ENCODE data around the gene PIAS1.
A peak's percentile ranks its signal among the peaks of the same experiment; 100 is the strongest.

Gene PIAS1

GRCh38 chr15:68183616-68184315 lies 129.7 kb downstream of the PIAS1 start:
- H3K4me3 ChIP-seq (ENCODE audit: low read depth, low read length): no peak overlapping the region
- no peak for DNase-seq (ENCODE audit: low read depth)
- TF ChIP-seq, protein P1, sequence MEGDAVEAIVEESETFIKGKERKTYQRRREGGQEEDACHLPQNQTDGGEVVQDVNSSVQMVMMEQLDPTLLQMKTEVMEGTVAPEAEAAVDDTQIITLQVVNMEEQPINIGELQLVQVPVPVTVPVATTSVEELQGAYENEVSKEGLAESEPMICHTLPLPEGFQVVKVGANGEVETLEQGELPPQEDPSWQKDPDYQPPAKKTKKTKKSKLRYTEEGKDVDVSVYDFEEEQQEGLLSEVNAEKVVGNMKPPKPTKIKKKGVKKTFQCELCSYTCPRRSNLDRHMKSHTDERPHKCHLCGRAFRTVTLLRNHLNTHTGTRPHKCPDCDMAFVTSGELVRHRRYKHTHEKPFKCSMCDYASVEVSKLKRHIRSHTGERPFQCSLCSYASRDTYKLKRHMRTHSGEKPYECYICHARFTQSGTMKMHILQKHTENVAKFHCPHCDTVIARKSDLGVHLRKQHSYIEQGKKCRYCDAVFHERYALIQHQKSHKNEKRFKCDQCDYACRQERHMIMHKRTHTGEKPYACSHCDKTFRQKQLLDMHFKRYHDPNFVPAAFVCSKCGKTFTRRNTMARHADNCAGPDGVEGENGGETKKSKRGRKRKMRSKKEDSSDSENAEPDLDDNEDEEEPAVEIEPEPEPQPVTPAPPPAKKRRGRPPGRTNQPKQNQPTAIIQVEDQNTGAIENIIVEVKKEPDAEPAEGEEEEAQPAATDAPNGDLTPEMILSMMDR (IDR thresholded peaks at IDR 0.05; ENCODE audit: control insufficient read depth, extremely low read depth, insufficient read depth): no peak

- TF ChIP-seq, protein P1 (IDR thresholded peaks at IDR 0.05; ENCODE audit: control insufficient read depth, extremely low read depth, insufficient read depth): no peak
- H3K4me3 ChIP-seq (ENCODE audit: low read depth, low read length): no peak overlapping the region
- no peak for DNase-seq (ENCODE audit: low read depth)
These were observed 130.7 kb downstream of the PIAS1 start for GRCh38 chr15:68184616-68185480.

DNA sequence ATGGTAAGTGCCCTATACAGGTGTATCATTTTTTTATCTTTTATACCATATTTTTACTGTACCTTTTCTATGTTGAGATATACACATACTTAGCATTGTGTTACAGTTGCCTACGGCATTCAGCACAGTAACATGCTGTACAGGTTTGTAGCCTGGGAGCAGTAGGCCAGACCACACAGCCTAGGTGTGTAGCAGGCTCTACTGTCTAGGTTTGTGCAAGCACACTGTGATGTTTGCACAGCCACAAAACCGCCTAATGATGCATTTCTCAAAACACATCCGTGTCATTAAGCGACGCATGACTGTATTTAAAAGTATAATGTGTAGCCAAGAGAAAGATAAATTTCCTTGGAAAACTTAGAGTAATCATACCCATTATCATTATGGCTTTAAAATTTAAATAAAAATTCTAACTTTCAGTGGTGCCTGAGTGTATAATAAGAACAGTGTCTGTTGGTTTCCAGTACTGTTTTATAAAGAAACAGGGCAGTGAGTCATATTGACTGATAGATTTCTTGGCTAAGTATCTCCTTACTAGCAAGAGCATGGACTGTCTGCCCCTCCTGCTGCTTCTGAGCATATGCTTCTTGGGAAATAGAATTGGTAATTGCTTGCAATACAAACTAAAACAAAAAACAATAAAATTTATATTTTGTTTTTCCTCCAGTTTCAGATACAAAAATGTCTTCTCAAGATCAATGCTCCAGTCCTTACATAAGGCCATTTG lies 132.7 kb downstream of the PIAS1 start:
- DNase-seq (ENCODE audit: low read depth): no peak
- TF ChIP-seq, protein P1 (IDR thresholded peaks at IDR 0.05; ENCODE audit: control insufficient read depth, extremely low read depth, insufficient read depth): no peak
- no peak overlapping the region for H3K4me3 ChIP-seq (ENCODE audit: low read depth, low read length)

DNA sequence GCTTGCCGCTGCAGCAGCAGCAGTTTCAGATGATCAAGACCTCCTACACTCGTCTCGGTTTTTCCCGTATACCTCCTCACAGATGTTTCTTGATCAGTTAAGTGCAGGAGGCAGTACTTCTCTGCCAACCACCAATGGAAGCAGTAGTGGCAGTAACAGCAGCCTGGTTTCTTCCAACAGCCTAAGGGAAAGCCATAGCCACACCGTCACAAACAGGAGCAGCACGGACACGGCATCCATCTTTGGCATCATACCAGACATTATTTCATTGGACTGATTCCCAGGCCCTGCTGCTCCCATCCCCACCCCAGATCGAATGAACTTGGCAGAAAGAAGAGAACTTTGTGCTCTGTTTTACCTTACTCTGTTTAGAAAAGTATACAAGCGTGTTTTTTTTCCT lies 133.4 kb downstream of the PIAS1 start:
- no peak overlapping the region for H3K4me3 ChIP-seq (ENCODE audit: low read depth, low read length)
- TF ChIP-seq, protein P1 (IDR thresholded peaks at IDR 0.05; ENCODE audit: control insufficient read depth, extremely low read depth, insufficient read depth): no peak
- DNase-seq (ENCODE audit: low read depth): peak; percentile 71

GRCh38 chr15:68188647-68189046 lies 134.5 kb downstream of the PIAS1 start:
- DNase-seq (ENCODE audit: low read depth): no peak
- H3K4me3 ChIP-seq (ENCODE audit: low read depth, low read length): no peak overlapping the region
- TF ChIP-seq, protein P1 (IDR thresholded peaks at IDR 0.05; ENCODE audit: control insufficient read depth, extremely low read depth, insufficient read depth): no peak

DNA sequence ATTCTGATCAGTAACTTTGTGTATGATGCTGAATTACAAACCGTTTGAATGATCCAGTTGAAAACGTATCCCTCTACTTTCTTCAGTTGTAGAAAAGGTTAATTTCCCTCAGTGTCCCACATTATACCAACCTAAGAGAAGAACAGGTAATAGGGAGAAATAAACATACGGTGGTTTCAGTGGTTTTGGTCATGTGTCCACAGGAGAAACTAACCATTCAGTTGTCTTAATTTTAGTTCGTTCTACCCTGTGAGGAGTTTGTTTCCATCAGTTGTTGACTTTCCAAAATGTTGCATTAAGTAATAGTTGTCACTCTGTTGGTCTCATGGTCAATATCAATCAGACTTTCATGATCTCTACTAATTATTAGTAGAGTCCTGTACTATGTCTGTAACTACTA lies 135.9 kb downstream of the PIAS1 start:
- no peak overlapping the region for H3K4me3 ChIP-seq (ENCODE audit: low read depth, low read length)
- TF ChIP-seq, protein P1 (IDR thresholded peaks at IDR 0.05; ENCODE audit: control insufficient read depth, extremely low read depth, insufficient read depth): no peak

More for the DNA sequence above, 135.9 kb downstream of the PIAS1 start:
- DNase-seq (ENCODE audit: low read depth): no peak

All from LNCaP clone FGC (cell line).